Stimulated activated CD4-positive, alpha-beta T cell treated with anti-CD3 and anti-CD28 coated beads, Interleukin-2, amount 100 ng/mL, for 4 hours (primary cell): ENCODE results near the gene BBOF1.
A peak's percentile ranks its signal among the peaks of the same experiment; 100 is the strongest.
"Not testable (repeated sequence)": the region's sequence is repeated elsewhere in the genome, so short reads cannot be mapped to it uniquely, and the experiment has no call there.

Experiments used
- DNase-seq: peaks from one replicate; pipeline ENCODE4 v3.0.0-alpha.2; 2020; ENCODE audit warnings: low read depth

BBOF1 gene, protein sequence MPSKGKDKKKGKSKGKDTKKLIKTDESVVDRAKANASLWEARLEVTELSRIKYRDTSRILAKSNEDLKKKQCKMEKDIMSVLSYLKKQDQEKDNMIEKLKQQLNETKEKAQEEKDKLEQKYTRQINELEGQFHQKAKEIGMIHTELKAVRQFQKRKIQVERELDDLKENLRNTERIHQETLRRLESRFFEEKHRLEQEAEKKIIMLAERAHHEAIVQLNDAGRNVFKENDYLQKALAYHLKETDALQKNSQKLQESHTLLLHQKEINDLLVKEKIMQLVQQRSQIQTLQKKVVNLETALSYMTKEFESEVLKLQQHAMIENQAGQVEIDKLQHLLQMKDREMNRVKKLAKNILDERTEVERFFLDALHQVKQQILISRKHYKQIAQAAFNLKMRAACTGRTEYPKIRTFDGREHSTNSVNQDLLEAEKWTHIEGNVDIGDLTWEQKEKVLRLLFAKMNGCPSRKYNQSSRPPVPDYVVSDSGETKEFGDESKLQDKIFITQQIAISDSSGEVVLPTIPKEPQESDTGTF

DNA sequence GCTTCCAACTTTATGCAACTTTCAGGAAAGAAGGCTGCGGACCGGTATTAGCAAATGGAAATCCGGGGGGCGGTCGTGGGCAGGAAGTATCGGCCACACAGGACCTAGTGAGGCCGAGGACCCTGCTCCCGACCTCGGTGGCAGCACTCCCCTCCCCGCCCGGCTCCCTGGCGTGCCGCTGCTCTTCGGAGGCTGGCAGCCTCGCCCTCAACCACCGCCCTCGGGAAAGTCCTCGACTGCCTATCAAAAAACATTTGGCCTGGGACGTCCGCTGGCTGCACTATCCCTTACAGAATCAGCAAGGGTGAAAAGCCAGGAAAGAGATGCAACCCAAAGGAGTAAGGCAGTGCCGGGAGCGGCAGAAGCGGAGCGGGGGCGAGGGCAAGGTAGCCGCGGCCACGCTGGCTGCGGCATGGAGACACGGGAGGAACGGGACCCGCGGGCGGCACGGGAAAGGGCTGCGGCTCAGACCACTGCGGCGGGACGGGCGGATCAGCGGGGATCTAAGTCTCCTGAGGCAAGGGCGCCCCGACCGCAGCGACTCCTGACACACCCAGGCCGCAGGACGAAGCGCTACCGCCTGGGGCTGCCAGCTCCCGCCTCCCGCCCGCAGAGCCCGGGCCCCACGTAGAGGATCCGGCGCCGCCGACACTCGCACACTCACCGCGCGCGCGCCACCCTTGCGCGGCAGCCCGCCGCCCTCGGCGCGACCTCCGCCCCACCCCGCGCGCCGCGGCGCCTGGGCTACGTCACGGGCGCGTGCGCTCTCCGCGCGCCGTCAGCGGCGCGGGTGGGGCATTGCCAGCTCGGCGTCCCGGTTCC, at the start of gene BBOF1, which contains the start of gene ENTPD5:
TSS of gene BBOF1 (plus strand) at position 764 of the 822 bp plus-strand sequence. CDS start 130 bp downstream, outside the sequence.
TSS of gene ENTPD5 (minus strand) at position 703 of the 822 bp plus-strand sequence. CDS start 31,186 bp downstream, outside the sequence.
- peak; percentile 77 for DNase-seq

DNA sequence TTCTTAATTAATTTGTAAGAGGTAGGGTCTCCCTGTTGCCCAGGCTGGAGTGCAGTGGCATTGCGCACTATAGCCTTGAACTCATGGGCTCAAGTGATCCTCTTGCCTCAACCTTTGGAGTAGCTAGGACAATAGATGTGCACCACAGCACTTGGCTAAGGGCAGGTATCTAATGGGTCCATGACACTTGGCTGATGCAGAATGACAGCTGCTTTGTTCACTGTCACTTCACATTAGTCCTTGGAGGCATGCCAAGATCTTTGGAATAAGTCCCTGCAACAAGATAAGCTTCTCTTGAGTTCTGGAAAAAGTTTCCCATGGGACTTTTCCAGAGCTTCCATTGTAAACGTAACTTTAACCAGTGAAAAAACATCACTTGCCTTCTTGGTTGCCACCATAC, 45.7 kb upstream of the BBOF1 start:
- DNase-seq = no peak

DNA sequence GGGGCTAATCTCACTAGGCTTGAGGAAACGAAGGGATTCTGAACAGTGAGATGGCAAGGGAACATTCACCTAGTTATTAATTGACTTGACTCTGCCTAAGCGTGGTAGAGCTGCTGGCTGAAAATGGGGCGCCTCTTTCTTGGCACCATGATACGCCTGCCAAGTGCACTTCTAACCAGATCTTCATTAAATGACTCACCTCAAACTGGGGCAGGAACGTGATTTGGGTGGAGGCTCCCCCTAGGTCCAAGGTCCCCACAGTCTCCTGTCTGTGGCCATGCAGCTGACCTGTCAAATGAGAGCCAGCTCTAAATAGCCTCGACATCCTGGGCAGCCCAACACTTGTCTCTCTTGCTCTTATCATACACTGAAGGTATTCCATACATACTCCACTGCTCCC, 43.0 kb upstream of the BBOF1 start:
- no peak for DNase-seq

DNA sequence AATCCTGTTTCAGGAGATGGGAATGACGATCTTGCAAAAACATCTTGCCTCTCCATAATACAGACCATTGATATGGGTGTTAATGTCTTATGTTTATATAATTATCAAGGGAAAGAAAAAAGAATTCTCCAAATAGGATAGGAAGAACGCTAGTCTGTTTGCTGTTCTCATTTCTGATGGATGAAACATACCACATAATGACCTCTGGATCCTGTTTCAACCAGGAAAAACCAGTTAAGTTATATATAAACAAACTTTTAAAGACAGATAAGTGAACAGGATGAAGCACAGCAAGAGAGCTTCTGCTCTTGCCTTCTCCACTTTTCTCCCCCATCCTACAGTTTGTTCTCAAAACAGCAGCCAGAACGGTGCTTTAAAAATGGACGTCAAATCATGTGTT, 41.3 kb upstream of the BBOF1 start:
- no peak for DNase-seq

DNA sequence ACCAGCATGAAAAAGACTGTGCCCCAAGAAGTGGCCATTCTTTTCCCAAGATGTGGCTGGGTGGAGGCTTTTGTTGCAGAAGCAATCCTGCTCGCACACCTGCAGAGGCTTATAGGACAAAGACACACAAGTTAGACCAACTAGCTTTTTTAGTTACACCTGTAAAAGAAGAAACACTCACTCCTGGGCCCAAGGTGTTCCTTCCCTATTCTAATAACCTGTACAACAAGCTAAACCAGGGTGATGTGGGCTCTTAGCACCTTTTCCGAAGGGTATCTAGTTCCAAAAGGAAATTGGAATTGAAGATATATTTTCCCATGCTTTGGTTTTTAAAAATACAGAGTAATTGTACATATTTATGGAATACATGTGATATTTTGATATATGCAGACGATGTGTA, 31.1 kb upstream of the BBOF1 start:
- DNase-seq = no peak

DNA sequence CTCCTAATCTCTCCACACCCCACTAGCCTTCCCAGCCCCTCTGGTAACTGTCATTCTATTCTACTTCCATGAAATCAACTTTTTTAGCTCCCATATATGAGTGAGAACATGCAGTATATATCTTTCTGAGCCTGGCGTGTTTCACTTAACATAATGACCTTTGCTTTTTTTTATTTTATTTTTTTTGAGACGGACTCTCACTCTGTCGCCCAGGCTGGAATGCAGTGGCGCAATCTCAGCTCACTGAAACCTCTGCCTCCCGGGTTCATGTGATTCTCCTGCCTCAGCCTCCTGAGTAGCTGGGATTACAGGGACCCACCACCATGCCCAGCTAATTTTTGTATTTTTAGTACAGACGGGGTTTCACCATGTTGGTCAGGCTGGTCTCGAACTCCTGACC, 30.5 kb upstream of the BBOF1 start:
- not testable (repeated sequence) for DNase-seq

DNA sequence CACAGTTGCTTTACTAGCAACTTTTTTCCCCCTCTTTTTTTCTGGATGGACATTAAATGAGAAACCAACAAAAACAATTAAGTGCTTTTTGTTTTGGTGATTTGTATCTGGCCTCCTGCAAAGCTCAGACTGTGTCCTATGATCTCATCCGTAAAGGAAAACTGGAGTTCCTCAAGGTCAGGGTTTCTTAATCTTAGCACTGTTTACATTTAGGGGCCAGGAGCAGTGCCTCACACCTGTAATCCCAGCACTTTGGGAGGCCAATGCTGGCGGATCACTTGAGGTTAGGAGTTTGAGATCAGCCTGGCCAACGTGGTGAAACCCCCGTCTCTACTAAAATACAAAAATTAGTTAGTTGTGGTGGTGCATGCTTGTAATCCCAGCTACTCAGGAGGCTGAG, 28.1 kb upstream of the BBOF1 start:
- no peak for DNase-seq

DNA sequence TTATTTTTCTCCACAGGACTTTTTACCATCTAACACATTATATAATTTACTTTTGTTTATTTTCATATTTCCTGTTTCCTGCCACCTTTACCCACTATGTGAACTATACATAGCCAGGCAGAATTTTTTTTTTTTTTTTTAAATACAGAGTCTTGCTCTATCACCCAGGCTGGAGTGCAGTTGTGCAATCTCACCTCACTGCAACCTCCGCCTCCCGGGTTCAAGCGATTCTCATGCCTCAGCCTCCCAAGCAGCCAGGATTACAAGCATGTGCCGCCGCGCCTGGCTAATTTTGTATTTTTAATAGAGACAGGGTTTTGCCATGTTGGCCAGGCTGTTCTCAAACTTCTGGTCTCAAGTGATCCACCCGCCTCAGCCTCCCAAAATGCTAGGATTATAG, 24.2 kb upstream of the BBOF1 start:
- not testable (repeated sequence) for DNase-seq

DNA sequence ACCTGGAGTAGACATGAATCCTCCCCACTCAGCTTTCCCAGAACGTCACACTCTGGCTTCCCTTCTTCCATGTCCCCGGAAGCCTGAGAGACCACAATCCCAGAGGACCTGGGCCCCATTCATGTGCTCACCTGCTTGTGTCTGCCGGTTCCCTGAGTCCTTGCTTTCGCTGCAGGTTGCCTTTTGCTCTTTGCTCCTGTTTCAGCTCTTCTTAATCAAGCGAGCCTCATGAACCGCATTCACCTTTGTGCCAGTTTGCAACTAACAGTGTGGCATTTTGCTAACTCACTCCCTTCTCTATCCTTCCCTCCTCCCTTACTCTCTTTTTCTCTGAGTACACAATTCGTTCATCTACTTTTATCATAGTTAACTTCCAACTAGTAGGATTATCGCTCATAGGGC, 23.2 kb upstream of the BBOF1 start:
- DNase-seq = no peak

DNA sequence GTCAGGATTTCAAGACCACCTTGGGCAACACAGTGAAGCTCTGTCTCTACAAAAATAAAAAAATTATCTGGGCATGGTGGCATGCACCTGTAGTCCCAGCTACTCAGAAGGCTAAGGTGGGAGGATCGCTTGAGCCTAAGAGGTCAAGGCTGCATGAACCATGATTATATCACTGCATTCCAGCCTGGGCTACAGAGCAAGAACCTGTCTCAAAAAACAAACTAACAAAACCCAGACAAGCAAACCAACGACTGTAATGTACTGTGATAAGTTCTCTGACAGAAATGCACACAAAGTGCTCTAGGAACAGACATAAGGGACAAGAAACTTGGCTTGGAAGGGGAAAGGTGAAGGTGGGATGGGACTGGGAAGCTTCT, 22.4 kb upstream of the BBOF1 start:
- DNase-seq = no peak

DNA sequence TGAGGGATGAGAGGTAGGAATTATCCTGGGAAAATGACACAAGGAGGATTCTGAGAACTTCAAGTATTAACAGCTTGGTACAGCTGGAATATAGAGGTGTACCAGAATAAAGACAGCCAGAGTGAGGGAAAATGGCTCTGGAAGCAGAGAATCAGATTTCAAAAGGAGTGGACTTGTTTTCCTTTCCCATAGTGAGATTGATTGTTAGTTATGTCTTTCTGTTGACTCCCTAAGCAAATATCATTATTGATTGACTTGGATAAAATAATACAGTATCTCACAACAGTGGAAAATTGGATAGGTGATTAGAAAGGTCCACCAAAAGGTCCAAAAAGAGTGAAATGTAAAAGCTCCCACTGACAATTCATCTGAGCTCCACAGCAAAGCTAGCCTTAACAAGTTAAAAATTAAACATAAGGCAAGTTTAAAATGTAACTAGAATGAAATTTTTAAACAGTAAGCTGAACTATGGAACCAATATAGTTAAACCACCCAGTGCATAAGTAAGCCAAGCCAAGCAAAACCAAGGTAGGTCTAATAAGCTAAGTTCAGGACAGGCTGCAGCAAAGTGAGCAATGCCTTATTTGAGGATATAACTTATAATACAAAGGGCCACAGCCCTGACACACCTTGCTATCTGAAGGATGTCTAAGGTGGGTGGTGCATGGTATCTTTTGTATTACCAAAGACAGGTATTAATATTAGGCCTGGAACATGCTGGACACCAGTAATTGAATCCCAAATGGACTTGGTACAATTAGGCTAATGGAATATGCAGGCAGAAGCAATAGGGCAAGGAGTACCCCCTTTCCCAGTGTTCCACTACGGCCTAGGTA, 21.8 kb upstream of the BBOF1 start:
- no peak for DNase-seq

DNA sequence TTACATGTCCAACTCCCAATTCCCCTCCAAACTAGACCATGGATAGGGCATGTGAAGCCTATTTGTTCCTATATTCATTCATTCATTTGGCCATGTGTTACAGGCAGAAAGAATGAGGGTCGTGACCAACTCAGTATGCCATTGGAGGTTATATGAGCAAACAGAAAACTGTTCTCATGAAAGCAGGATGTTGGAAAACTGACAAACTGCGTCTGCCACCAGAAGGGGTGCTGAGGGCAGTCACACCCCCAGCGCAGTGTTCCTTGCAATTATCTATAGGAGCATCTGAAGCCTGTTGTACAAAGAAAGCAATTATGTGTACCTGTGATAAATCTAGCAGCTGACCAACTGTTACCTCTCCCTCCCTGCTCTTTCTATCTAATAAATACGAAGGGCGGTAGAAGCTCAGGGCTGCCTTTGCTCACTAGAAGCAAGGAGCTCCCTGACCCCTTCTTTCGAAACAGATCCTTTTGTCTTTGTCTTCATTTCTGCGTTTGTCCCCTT, 21.2 kb upstream of the BBOF1 start:
- no peak for DNase-seq

DNA sequence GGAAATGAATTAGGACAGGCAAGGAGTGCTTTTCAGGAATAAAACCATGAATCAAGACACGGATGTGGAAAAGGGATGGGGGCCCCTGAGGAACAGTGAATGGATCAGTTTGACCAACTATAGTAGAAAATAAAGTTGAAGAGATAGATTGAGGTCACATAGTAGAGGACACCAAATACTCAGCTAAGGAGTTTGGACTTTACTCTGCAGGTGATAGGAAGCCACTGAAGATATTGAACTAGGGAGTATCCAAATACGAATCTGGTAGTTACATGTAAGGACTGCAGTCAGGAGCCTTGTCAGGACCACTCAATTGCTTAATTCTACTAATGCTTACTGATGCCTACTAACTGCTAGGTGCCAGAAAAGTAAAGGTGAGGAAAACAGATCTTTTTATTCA, 20.4 kb upstream of the BBOF1 start:
- no peak for DNase-seq

DNA sequence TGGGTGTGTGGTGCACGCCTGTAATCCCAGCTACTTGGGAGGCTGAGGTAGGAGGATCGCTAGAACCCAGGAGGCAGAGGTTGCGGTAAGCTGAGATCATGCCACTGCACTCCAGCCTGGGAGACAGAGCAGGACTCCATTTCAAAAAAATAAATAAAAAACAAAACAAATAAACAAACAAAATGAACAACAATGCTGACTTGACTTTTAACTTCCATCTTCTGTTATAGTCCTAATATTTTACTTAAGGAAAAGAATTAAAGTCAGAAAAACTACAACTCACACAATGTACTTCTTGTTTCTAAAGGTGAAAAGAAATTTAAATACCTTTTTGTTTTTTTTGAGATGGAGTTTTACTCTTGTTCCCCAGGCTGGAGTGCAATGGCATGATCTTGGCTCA, 13.5 kb upstream of the BBOF1 start:
- DNase-seq = not testable (repeated sequence)

DNA sequence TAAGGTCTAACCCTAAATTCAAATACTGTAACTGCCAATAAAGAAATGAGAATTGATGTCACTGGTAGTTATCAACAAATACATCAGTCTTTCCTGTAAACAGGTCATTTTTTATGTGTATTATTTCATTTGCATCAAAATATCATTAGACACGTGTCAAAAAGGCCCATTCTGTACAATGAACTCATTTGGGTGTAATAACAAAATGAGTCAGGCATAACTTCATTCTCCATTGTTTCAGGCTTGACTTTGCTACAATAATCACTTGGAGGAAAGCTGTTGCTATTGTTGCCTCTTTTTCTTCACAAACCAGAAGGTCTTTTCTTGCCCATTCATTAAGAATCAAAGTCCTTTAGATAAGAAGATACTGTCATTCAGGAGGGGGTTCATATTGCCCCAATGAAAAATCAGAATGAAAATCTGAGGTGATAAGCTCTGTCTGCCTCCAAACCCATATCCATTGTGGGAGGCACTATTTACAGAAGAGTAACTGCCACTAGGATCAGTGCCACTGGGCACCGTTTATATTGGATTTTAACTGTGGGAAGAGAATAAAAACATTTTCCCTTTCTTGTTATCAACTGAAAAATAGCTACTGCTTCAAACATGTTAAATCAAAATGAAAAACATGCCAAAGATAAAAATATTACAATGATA, 10.2 kb upstream of the BBOF1 start:
- DNase-seq = no peak

DNA sequence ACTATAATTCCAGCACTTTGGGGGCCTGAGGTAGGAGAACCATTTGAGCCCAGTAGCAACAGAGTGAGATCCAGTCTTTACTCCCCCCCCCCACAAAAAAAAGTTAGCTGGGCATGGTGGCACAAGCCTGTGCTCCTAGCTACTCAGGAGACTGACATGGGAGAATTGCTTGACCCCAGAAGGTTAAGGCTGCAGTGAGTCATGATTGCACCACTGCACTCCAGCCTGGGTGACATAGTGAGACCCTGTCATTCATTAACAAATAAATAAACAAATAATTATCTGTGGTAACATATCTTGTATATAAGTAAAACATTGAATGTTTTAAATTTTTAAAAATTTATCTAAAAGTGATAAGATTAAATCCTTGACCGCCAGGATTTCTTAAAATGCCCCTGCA, 4.8 kb upstream of the BBOF1 start:
- no peak for DNase-seq

DNA sequence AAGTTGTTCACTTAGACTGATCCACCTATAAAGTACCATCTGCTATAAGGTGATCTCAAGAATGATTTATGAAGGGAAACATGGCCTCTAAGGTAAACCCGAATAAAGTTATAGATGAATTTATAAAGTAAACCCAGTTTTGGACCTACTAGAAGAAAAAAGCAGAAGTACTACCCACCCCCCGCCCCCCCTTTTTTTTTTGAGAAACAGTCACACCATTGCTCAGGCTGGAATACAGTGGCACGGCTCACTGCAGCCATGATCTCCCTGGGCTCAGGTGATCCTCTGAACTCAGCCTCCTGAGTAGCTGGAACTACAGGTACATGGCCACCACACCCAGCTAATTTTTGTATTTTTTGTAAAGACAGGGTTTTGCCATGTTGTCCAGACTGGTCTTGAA, 4.0 kb upstream of the BBOF1 start:
- DNase-seq = no peak

DNA sequence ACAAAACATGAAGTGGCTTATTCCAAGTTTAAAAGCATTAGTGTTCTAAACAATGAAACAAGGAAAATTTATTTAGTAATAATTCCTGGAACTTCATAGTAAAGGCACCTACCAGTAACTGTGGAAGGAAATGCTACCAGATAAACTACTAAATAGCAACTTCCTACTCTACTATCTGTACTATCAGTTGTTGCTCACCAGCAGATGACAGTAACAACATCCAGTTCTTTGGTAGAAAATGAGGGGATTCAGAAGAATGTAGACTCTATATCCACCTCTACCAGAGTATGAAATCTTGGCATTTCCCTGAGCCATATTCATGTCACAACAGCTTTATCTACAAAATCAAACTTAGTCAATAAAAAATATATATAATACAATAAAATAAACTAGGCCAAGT, 3.2 kb upstream of the BBOF1 start:
- no peak for DNase-seq

DNA sequence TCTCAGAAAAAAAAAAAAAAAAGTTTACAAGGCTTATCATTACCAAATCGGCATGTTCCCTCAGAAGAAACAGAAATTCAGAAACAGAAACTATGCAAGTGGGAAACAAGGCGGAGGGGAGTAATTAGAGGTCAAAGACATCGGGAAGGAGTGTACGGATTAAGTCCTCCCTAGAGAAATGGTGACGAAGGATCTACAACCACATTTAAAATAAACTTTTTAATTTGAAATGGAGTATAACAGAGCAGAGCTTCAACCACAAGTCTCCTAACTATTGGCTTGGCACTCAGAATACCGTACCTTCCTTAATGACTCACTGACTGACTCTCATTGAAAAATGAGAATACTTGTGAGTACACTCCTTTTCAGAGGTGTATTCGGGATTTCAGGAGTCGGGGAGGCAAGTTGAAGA, 969 bp upstream of the BBOF1 start:
- DNase-seq = no peak

DNA sequence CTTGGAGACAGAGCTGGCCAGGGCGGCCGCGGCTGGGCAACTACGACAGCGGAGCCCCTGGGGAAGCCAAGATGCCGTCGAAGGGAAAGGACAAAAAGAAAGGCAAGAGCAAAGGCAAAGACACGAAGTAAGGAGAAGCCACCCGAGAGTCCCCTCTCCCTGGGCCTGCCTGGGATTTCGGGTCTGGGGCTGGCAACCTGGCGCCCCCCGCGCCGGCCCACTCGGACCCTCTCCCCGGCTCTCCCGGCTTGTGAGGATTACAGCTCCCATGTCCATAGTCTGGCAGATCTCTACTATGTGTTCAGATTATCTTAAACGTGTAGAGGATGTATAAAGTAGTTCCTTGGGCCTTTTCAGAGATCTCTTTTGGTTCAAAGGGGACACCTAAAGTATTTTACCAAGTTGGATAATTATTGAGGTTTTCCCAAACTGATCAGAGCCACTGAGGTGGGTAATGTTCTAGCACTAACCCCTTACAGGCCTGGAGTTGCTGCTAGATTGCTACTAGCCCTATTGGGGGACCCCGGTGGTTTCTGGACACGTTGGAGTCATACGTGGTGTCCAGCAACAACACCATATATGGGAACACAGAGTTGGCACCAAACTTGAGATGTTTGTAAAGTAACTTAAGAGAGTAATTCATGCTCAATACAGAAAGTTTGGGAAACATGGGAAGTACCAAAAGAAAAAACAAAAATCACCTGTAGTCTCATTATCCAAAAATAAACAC, 424 bp downstream of the BBOF1 start:
- no peak for DNase-seq

DNA sequence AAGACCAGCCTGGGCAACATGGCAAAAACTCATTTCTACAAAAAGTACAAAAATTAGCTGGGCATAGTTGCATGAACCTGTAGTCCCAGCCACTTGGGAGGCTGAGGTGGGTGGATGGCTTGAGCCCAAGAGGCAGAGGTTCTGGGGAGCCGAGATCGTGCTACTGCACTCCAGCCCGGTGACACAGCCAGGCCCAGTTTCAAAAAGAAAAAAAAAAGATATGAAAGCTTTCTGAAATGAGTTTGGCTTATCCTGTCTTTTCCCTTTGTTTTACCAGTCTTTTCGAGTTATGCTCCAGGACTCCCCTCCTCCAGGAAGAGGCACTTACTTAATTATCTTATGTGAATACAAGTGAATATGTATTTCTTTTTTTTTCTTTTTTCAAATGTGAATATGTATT, 3.2 kb downstream of the BBOF1 start:
- no peak for DNase-seq
